ENCODE measurements around the gene GOLGA6B.
"Not testable (repeated sequence)": the region's sequence is repeated elsewhere in the genome, so short reads cannot be mapped to it uniquely, and the experiment has no call there.

GRCh38 chr15:72670656-72671352, 16.3 kb downstream of the GOLGA6B start:
- TF ChIP-seq CTCF (IDR thresholded peaks at IDR 0.05): peak in 1 of 3 donors; percentile 17
- TF ChIP-seq POLR2A (IDR thresholded peaks at IDR 0.05): not testable (repeated sequence)
